Measurements from ENCODE around the gene RANBP10. TPM values are rescaled to one million over a fixed set of nuclear protein-coding genes. Genes with fewer than 3 reads are reported as not detected.
A peak's percentile ranks its signal among the peaks of the same experiment; 100 is the strongest.

Gene RANBP10
- total and polyA plus RNA-seq, 2 of the 13 experiments (the other 11 are each of a cell fraction or from before 2014, with no cell fraction given), result 9.2 to 22.7 TPM

- TF ChIP-seq ATF6 (CRISPR knock-in tag; conservative IDR thresholded peaks at IDR 0.05) (no peak; the same call in 1 of the 2 replicates), STAG1 (CRISPR knock-in tag; IDR thresholded peaks at IDR 0.05) (no peak; the same call in 1 of the 2 replicates), IRF9 (CRISPR knock-in tag; IDR thresholded peaks at IDR 0.05; ENCODE audit: borderline replicate concordance) (peak; percentile 87), AKNA (CRISPR knock-in tag; IDR thresholded peaks at IDR 0.05; ENCODE audit: borderline replicate concordance) (no peak), ZNF274 (CRISPR knock-in tag; IDR thresholded peaks at IDR 0.05) (peak; percentile 83; the same call in 1 of the 2 replicates), BATF2 (CRISPR knock-in tag; IDR thresholded peaks at IDR 0.05) (no peak), ZNF280B (CRISPR knock-in tag; IDR thresholded peaks at IDR 0.05; ENCODE audit: borderline replicate concordance) (peak; percentile 15; the same call in 1 of the 2 replicates), NFE2 (CRISPR knock-in tag; IDR thresholded peaks at IDR 0.05) (no peak), ZC3H4 (CRISPR knock-in tag; IDR thresholded peaks at IDR 0.05; ENCODE audit: borderline replicate concordance) (no peak), FOXO4 (CRISPR knock-in tag; conservative IDR thresholded peaks at IDR 0.05) (no peak), GABPB1 (CRISPR knock-in tag; IDR thresholded peaks at IDR 0.05) (peak; percentile 90), POGZ (CRISPR knock-in tag; IDR thresholded peaks at IDR 0.05) (peak; percentile 62), ZNF503 (CRISPR knock-in tag; IDR thresholded peaks at IDR 0.05) (peak; percentile 59; the same call in 1 of the 2 replicates)
Observed at GRCh38 chr16:67719048-67719777, 87.1 kb downstream of the RANBP10 start, which contains the start of gene GFOD2 (continued).

All from HepG2 (cell line).